NCI-H1930 (cell line): ENCODE data around the gene BAG3.

Experiments used
- DNase-seq, 2 experiments: peaks; one replicate each; lab custom pipeline; 2025; lab: John Stamatoyannopoulos, UW

The BAG3 gene

GRCh38 chr10:119667562-119668328 lies 16.6 kb downstream of the BAG3 start:
- no peak for DNase-seq

DNA sequence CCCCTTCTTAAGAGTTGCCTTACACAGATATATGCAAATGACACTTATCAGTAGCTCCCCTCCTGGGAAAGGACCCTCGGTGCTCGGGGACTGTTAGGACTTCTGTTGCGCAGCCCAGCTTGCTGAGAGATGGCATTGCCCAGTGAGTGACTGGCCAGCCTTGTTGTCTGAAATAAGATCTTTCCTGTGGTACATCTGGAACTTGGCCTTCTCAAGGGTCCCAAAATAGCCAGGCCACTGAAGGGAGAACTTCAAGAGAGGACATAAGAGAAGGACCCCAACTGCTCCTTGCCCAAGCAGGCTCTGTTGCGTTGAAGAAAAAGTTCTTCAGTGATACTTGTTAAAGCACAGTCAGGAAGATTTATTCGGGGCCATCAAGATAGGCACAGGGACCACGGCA lies 17.3 kb downstream of the BAG3 start:
- DNase-seq = no peak

- no peak for DNase-seq
Observed at GRCh38 chr10:119669331-119669730, 18.2 kb downstream of the BAG3 start.

DNA sequence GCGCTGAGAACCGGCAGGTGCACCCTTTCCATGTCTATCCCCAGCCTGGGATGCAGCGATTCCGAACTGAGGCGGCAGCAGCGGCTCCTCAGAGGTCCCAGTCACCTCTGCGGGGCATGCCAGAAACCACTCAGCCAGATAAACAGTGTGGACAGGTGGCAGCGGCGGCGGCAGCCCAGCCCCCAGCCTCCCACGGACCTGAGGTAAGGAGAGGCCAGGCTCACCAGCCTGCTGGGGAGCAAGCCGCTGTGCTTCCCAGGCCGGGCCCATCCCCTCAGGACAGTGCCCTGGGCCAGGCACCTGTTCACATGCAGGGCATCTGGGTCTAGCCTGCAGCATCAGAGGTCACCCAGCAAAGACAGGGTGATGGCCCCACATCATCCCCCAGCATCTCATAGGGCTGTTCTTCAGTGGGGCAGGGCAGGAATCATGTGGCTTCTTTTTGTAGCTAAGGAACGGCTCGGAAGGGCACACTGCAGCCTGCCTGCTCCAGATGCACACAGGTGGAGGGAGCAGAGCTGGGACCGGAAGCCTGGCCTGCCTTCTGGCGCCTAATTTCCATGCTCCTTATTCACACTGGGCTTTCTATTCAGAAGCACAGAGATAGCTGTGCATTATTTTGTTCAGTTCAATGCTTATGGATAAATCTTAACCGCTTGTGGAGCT lies 18.9 kb downstream of the BAG3 start:
- no peak for DNase-seq

DNA sequence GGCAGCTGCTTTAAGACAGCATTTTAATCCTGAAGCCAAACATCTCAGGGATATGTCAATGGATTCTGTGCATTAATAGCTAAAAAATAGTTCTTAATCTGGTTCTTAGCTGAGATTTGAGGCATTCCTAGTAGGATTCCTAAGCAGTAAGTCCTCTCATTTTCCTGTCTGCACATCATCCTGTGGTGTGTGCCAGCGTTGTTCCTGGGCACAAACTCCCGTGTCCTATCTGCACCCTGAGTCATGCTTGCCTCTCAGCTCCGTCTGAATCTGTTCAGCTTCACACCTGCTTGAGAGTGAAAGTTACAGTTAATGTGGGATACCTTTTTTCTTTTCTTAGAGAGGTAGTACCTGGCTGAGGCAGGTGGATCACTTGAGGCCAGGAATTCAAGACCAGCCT lies 19.5 kb downstream of the BAG3 start:
- no peak for DNase-seq

DNA sequence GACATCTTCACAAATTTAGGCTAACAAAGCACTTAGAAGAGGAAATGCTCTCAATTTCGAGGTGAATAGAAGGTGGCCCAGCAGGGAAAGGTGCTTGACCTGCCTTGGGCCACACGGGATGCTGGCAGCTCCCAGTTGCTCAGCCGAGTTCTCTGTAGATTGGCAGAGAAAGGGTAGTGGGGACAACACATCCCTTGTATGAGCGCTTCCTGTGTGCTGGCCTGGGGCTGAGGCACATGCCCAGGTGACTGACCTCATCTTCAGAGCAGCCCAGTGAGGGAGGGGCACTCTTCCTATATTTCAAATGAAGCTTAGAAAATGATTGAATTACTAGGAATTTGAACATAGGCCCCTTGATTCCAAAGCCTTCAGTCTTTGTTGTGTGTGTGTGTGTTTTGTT lies 20.2 kb downstream of the BAG3 start:
- no peak for DNase-seq

DNA sequence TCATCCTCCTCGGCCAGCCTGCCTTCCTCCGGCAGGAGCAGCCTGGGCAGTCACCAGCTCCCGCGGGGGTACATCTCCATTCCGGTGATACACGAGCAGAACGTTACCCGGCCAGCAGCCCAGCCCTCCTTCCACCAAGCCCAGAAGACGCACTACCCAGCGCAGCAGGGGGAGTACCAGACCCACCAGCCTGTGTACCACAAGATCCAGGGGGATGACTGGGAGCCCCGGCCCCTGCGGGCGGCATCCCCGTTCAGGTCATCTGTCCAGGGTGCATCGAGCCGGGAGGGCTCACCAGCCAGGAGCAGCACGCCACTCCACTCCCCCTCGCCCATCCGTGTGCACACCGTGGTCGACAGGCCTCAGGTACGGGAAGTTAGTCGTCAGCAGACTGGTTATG lies 21.1 kb downstream of the BAG3 start:
- no peak for DNase-seq

- no peak for DNase-seq
Observed at GRCh38 chr10:119673271-119673670, 22.1 kb downstream of the BAG3 start.

DNA sequence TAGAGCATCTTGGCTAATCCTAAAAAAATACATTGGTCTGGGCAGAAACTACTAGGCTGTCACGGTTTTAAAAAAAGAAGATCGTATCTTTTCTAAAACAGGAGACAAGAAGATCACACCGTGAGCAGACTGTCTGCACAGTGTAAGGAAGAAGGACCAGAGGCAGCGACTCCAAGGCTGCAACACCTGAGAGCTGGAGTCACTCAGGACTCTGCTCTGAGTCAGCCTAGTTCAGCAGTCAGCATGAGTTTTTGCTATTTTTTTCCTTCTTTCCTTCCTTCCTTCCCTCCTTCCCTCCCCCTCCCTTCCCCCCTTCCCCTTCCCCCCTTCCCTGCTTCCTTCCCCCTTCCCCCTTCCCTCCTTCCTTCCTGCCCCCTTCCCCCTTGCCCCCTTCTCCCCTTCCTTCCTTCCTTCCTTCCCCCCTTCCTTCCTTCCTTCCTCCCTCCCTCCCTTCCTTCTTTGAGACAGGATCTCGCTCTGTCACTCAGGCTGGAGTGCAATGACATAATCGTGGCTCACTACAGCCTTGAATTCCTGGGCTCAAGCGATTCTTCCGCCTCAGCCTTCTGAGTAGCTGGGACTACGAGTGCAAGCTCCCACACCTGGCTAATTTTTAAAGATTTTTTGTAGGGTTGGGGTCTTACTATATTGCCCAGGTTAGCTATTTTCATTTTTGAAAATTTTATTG lies 24.4 kb downstream of the BAG3 start:
- DNase-seq = no peak

DNA sequence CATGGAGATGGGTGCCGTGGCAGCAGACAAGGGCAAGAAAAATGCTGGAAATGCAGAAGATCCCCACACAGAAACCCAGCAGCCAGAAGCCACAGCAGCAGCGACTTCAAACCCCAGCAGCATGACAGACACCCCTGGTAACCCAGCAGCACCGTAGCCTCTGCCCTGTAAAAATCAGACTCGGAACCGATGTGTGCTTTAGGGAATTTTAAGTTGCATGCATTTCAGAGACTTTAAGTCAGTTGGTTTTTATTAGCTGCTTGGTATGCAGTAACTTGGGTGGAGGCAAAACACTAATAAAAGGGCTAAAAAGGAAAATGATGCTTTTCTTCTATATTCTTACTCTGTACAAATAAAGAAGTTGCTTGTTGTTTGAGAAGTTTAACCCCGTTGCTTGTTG lies 25.9 kb downstream of the BAG3 start:
- no peak for DNase-seq

GRCh38 chr10:119677904-119678755 lies 26.9 kb downstream of the BAG3 start:
- DNase-seq = no peak

GRCh38 chr10:119679480-119679829 lies 28.3 kb downstream of the BAG3 start:
- no peak for DNase-seq

- DNase-seq = no peak
Observed at GRCh38 chr10:119680050-119680449, 28.9 kb downstream of the BAG3 start.

DNA sequence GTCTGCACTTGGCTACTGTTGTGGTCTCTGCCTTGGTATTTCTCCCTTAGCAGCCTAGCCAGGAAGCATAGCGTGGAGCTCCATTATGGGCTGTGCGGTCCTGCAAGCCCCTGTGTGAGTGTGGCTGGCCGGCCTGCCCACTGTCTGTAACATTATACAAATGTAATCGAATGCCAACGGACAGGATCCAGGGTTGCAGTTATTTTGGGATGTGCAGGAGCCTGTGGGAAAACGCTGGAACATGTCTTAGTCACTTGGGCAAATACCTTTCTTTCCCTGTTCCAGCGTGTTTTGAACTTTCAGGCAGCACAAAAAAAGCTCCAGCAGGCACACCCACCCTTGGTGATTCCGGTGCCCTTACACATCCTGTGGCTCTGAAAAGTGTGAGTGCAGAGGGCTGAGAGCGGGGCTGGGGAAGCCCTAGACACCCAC lies 29.5 kb downstream of the BAG3 start:
- DNase-seq = no peak

- peak in 1 of 2 experiments; percentile 29 for DNase-seq
Observed at GRCh38 chr10:119686465-119687191, 35.4 kb downstream of the BAG3 start.

DNA sequence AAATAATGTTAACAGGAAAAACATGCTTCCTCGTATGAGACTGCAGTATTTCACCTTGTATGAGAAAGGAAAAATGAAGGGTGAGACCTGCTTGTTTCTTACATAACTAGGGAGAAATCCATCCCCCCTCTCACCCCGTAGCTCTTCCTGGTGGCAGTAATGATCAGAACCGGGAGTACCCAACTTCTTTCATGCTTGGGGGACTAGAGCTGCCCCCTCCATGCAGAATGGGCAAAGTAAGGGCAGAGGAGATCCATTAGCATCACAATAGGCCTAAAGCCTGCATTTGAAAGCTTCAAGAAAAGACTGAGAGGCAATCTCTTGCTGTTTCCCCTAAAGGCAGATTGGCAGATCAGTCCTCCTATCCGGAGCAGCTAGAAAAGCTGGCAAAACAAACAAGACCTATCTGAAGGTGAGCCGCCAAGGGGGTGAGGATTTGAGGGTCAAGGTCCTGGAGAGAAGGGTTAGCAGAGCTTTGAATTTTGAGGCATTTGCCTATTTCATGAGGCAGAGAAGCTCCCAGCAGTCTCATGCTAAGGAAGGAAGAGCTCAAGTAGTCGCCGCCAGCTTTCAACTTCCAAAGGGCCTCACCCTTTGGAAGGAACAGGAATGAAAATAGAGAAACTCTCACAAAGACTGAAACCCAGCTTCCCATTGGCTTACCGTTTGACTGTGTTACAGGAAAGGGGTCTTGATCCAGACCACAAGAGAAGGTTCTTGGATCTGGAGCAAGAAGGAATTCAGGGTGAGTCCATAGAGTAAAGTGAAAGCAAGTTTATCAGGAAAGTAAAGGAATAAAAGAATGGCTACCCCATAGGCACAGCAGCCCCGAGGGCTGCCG lies 36.2 kb downstream of the BAG3 start:
- no peak for DNase-seq

DNA sequence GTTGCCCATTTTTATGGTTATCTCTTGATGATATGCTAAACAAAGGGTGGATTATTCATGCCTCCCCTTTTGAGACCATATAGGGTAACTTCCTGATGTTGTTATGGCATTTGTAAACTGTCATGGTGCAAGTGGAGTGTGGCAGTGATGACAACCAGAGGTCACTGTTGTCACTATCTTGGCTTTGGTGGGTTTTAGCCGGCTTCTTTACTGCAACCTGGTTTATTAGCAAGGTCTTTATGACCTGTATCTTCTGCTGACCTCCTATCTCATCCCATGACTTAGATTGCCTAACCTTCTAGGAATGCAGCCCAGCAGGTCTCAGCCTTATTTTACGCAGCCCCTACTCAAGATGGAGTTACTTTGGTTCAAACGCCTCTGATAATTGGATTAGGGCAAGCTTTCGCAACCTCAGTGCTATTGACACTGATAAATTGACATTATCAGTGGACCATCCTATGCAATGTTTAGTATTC lies 36.9 kb downstream of the BAG3 start:
- no peak for DNase-seq

DNA sequence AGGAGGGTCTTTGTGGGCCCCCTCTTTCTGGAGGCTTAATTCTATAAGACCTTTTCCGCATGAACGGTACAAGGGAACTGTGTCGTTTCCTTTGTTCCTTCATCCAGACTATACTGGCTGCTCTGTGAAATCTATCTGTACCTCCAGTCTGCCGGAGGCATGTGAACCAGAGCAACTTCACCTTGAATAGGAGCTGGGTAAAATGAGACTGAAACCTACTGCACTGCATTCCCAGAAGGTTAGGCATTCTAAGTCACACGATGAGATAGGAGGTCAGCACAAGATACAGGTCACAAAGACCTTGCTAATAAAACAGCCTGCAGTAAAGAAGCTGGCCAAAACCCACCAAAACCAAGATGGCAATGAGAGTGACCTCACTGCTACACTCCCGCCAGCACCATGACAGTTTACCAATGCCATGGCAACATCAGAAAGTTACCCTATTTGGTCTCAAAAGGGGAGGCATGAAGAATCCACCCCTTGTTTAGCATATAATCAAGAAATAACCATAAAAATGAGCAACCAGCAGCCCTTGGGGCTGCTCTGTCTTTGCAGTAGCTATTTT lies 37.9 kb downstream of the BAG3 start:
- DNase-seq = no peak

DNA sequence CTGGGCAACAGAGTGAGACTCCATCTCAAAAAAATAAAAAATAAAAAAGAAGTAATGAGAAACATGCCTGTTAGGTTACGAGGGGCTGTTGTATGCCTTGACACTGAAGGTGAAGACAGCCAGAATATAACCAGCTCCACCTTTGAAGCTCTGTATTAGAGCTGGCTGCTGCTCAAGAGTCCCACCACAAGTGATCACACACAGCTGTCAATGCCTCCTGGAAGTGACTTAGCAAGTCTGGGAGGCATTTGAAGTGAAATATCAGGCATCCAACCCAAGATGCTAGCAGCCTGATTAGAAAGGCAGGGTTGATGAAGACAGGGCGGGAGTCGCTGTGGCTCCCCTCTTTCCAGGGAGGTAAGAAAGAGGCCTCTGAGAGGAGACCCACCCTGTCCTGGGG lies 40.5 kb downstream of the BAG3 start:
- no peak for DNase-seq

DNA sequence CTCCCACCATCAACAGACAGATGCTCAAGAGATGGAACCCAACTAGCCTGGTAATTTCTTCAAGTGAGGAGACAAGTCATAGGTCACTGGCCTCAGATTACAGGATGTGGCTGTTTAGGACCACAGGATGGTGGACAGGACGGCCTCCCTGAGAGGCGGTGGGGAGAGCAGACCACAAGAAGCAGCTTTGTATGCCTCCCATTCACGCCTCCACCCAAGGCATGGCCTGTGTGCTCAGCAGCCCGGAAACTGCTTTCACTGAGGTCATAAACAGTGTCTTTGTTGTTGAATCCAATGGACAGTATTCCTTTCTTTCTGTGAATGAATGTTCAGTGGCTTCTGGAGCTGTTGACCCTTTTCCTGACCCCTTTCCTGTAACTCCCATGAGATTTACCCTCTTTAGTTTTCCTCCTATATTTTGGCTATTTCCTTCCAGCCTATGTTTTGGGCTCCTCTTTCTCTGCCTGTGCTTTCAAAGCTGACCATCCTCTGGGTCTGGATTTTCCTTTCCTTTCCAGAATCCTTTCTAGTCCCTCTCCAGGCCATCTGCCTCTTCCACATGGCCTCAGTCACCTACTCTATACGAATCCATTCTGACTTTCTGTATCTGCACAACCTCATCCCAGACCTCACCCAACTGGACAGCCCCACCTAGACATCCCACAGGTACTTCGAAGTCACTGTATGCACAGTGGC lies 42.2 kb downstream of the BAG3 start:
- no peak for DNase-seq
